ENCODE results near the gene MIPEP. TPM values are rescaled to one million over a fixed set of nuclear protein-coding genes. Genes with fewer than 3 reads are reported as not detected.

The MIPEP gene
- total and polyA plus RNA-seq, 10 of the 15 experiments (the other 5 are each of a cell fraction or from before 2014, with no cell fraction given), result 15.6 to 56.2 (median 29.8) TPM

GRCh38 chr13:23833733-23834611 is 55.2 kb downstream of the MIPEP start (continued):
- TF ChIP-seq PRDM15 (CRISPR knock-in tag; IDR thresholded peaks at IDR 0.05), result no peak
- no peak for TF ChIP-seq DPF2 (IDR thresholded peaks at IDR 0.05)
- no peak for TF ChIP-seq ETV6 (conservative IDR thresholded peaks at IDR 0.05 in 1 of 2, IDR thresholded peaks at IDR 0.05 in 1 of 2; ENCODE audit: borderline replicate concordance in 1 of 2, low read depth in 1 of 2)
- TF ChIP-seq ZBTB4 (CRISPR knock-in tag; IDR thresholded peaks at IDR 0.05), result no peak

All from GM12878 (cell line).